ENCODE data around the gene FOCAD.
A peak's percentile ranks its signal among the peaks of the same experiment; 100 is the strongest.

Gene FOCAD

GRCh38 chr9:20684035-20684874 is at the start of gene FOCAD:
Gene FOCAD (plus strand): TSS chr9:20684259. CDS start chr9:20715354, 31,095 bp downstream.
- DNase-seq (ENCODE audit: low read depth) = peak; percentile 93
- TF ChIP-seq CTCF (IDR thresholded peaks at IDR 0.05; ENCODE audit: low read length, missing control alignments) = no peak
- peak within 1 kb of the TSS; percentile 68 for H3K4me3 ChIP-seq (replicated peaks; ENCODE audit: low read depth, low read length)

- no peak for TF ChIP-seq CTCF (IDR thresholded peaks at IDR 0.05; ENCODE audit: low read length, missing control alignments)
- DNase-seq (ENCODE audit: low read depth) = no peak
- no peak overlapping the region for H3K4me3 ChIP-seq (replicated peaks; ENCODE audit: low read depth, low read length)
Observed at GRCh38 chr9:20634895-20635294, 49.2 kb upstream of the FOCAD start.

- DNase-seq (ENCODE audit: low read depth) = peak; percentile 65
- no peak overlapping the region for H3K4me3 ChIP-seq (replicated peaks; ENCODE audit: low read depth, low read length)
- no peak for TF ChIP-seq CTCF (IDR thresholded peaks at IDR 0.05; ENCODE audit: low read length, missing control alignments)
Observed at GRCh38 chr9:20636888-20637440, 47.1 kb upstream of the FOCAD start.

- no peak overlapping the region for H3K4me3 ChIP-seq (replicated peaks; ENCODE audit: low read depth, low read length)
- no peak for TF ChIP-seq CTCF (IDR thresholded peaks at IDR 0.05; ENCODE audit: low read length, missing control alignments)
- DNase-seq (ENCODE audit: low read depth) = peak; percentile 25
Observed at GRCh38 chr9:20640331-20641187, 43.5 kb upstream of the FOCAD start.

- TF ChIP-seq CTCF (IDR thresholded peaks at IDR 0.05; ENCODE audit: low read length, missing control alignments) = no peak
- DNase-seq (ENCODE audit: low read depth) = no peak
- no peak overlapping the region for H3K4me3 ChIP-seq (replicated peaks; ENCODE audit: low read depth, low read length)
Observed at GRCh38 chr9:20642045-20642444, 42.0 kb upstream of the FOCAD start.

GRCh38 chr9:20643660-20644059 is 40.4 kb upstream of the FOCAD start:
- no peak for TF ChIP-seq CTCF (IDR thresholded peaks at IDR 0.05; ENCODE audit: low read length, missing control alignments)
- no peak for DNase-seq (ENCODE audit: low read depth)
- H3K4me3 ChIP-seq (replicated peaks; ENCODE audit: low read depth, low read length) = no peak overlapping the region

All from fibroblast of pulmonary artery (primary cell).